ENCODE results near the gene PLA2G4E. TPM values are rescaled to one million over a fixed set of nuclear protein-coding genes. Genes with fewer than 3 reads are reported as not detected.

The PLA2G4E gene
- total RNA-seq, 1 experiment from 2014 or later, result not detected

DNA sequence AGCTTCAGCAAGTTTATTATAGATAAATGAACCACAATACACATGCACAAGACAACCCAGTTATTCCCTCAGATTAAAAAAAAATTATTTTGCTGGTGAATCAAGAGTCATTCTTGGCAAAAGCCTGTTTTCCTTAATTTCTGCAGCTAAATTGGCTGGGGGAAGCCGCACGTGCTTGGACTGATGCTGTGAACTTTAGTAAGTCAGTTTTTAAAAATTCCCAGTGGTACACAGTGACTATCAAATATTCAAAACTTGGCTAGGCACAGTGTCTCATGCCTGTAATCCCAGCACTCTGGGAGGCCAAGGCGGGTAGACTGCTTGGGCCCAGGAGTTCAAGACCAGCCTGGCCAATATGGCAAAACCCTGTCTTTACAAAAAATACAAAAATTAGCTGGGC is 72.4 kb downstream of the PLA2G4E start:
- H3K9me3 ChIP-seq (ENCODE audit: low read depth, low read length, poor library complexity, severe bottlenecking), result no peaks in the 10 kb centered on the region
- TF ChIP-seq, protein P1, sequence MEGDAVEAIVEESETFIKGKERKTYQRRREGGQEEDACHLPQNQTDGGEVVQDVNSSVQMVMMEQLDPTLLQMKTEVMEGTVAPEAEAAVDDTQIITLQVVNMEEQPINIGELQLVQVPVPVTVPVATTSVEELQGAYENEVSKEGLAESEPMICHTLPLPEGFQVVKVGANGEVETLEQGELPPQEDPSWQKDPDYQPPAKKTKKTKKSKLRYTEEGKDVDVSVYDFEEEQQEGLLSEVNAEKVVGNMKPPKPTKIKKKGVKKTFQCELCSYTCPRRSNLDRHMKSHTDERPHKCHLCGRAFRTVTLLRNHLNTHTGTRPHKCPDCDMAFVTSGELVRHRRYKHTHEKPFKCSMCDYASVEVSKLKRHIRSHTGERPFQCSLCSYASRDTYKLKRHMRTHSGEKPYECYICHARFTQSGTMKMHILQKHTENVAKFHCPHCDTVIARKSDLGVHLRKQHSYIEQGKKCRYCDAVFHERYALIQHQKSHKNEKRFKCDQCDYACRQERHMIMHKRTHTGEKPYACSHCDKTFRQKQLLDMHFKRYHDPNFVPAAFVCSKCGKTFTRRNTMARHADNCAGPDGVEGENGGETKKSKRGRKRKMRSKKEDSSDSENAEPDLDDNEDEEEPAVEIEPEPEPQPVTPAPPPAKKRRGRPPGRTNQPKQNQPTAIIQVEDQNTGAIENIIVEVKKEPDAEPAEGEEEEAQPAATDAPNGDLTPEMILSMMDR (conservative IDR thresholded peaks at IDR 0.05; ENCODE audit: low read depth, low read length), result no peak
- no peak for TF ChIP-seq EZH2 (IDR thresholded peaks at IDR 0.05; ENCODE audit: borderline replicate concordance, low read depth, low read length, poor library complexity, severe bottlenecking)
- DNase-seq (ENCODE audit: low spot score), result no peak
- intact Hi-C loops (cut with micrococcal nuclease; ENCODE audit: unreplicated experiment), result no loop called here
- no peak overlapping the region for H3K27ac ChIP-seq (ENCODE audit: low read depth, low read length, poor library complexity, severe bottlenecking)
- H3K36me3 ChIP-seq (ENCODE audit: insufficient read depth, low read length, poor library complexity, severe bottlenecking), result no peaks in the 10 kb centered on the region
- peaks cover 13% of the 10 kb centered on the region for H3K4me1 ChIP-seq (ENCODE audit: insufficient read depth, low read length, poor library complexity, severe bottlenecking)
- H3K4me3 ChIP-seq (ENCODE audit: low read depth, low read length, poor library complexity, severe bottlenecking), result no peak overlapping the region
- no peaks in the 10 kb centered on the region for H3K27me3 ChIP-seq (replicated peaks; ENCODE audit: insufficient read depth, low read depth, low read length, poor library complexity)
- no TSS peak for BruUV-seq (replicated peaks)
- ChIA-PET POLR2A (ENCODE audit: low non-redundant PET) (no interaction called here), CTCF (no interaction called here)

DNA sequence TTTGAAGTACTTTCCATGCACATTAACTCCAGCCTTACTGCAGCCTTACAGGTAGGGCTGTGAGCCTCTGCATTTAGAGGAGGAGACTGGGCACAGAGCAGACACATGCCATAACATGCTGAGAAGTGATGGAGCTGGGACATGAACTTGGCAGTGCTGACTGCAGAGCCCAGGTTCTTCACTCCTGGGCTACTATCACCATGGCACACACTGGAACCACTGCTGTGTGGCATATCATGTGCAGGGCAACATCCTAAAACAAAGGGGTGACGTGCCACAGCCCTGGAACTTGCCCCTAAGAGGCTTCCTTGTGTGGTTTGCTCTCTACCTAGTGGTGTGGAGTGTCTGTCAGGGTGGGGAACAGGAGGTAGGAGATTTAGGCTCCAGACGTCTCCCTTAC is 73.9 kb downstream of the PLA2G4E start:
- no peak for DNase-seq (ENCODE audit: low spot score)
- ChIA-PET POLR2A (ENCODE audit: low non-redundant PET) (no interaction called here), CTCF (interaction anchor here (0.6 kb wide), 1 partner anchor 956 kb away, joined by 3 read pairs; no protein-coding TSS in a partner anchor)
- BruUV-seq (replicated peaks), result no TSS peak
- Histone ChIP-seq H3K4me3 (ENCODE audit: low read depth, low read length, poor library complexity, severe bottlenecking) (no peak overlapping the region), H3K27ac (ENCODE audit: low read depth, low read length, poor library complexity, severe bottlenecking) (peak overlapping the region; percentile 13), H3K36me3 (ENCODE audit: insufficient read depth, low read length, poor library complexity, severe bottlenecking) (no peaks in the 10 kb centered on the region), H3K4me1 (ENCODE audit: insufficient read depth, low read length, poor library complexity, severe bottlenecking) (peaks cover 13% of the 10 kb centered on the region), H3K9me3 (ENCODE audit: low read depth, low read length, poor library complexity, severe bottlenecking) (no peaks in the 10 kb centered on the region), H3K27me3 (replicated peaks; ENCODE audit: insufficient read depth, low read depth, low read length, poor library complexity) (no peaks in the 10 kb centered on the region)
- TF ChIP-seq, protein P1 (conservative IDR thresholded peaks at IDR 0.05; ENCODE audit: low read depth, low read length), result no peak
- TF ChIP-seq EZH2 (IDR thresholded peaks at IDR 0.05; ENCODE audit: borderline replicate concordance, low read depth, low read length, poor library complexity, severe bottlenecking), result no peak
- intact Hi-C loops (cut with micrococcal nuclease; ENCODE audit: unreplicated experiment), result no loop called here

- no peaks in the 10 kb centered on the region for H3K9me3 ChIP-seq (ENCODE audit: low read depth, low read length, poor library complexity, severe bottlenecking)
- peaks cover 13% of the 10 kb centered on the region for H3K4me1 ChIP-seq (ENCODE audit: insufficient read depth, low read length, poor library complexity, severe bottlenecking)
- no peaks in the 10 kb centered on the region for H3K27me3 ChIP-seq (replicated peaks; ENCODE audit: insufficient read depth, low read depth, low read length, poor library complexity)
- TF ChIP-seq, protein P1 (conservative IDR thresholded peaks at IDR 0.05; ENCODE audit: low read depth, low read length), result no peak
- no peak for TF ChIP-seq EZH2 (IDR thresholded peaks at IDR 0.05; ENCODE audit: borderline replicate concordance, low read depth, low read length, poor library complexity, severe bottlenecking)
- CTCF ChIA-PET, result no interaction called here
- H3K4me3 ChIP-seq (ENCODE audit: low read depth, low read length, poor library complexity, severe bottlenecking), result no peak overlapping the region
- no TSS peak for BruUV-seq (replicated peaks)
- intact Hi-C loops (cut with micrococcal nuclease; ENCODE audit: unreplicated experiment), result no loop called here
- no peaks in the 10 kb centered on the region for H3K36me3 ChIP-seq (ENCODE audit: insufficient read depth, low read length, poor library complexity, severe bottlenecking)
- H3K27ac ChIP-seq (ENCODE audit: low read depth, low read length, poor library complexity, severe bottlenecking), result no peak overlapping the region
- POLR2A ChIA-PET (ENCODE audit: low non-redundant PET), result no interaction called here
- DNase-seq (ENCODE audit: low spot score), result no peak
Measured at GRCh38 chr15:41945731-41946130, 75.1 kb downstream of the PLA2G4E start.
